K562 (cell line): Measurements from ENCODE around the gene TDG. TPM values are rescaled to one million over a fixed set of nuclear protein-coding genes. Genes with fewer than 3 reads are reported as not detected.
A peak's percentile ranks its signal among the peaks of the same experiment; 100 is the strongest.
"Not testable (repeated sequence)": the region's sequence is repeated elsewhere in the genome, so short reads cannot be mapped to it uniquely, and the experiment has no call there.

ENCODE experiments used
- ATAC-seq: fragments of 200-7000 bp; cut with Tn5 transposase; 3 replicates; pipeline ENCODE4 v1.9.1; 2020; ENCODE audit warnings: moderate library complexity
- BruUV-seq: library from RNA; stranded (reverse); fragments of 400-500 nt; replicated peaks from 2 replicates; lab custom pipeline; 2021; lab: Mats Ljungman, UMichigan
- CTCF ChIA-PET: fragments of 300-600 bp; formaldehyde crosslinking; extraction: SDS; loops from one replicate; lab custom pipeline; 2021; ENCODE audit warnings: low intra/inter-chr PET ratio; lab: Yijun Ruan, JAX
- POLR2A ChIA-PET: fragments of 300-600, 350-650 bp; sonication (Branson Sonifier 250); formaldehyde crosslinking; extraction: SDS; loops from one replicate; lab custom pipeline; 2021; ENCODE audit warnings: antibody characterized with exemption, inconsistent platforms; lab: Yijun Ruan, JAX
- DNase-seq, 4 experiments: peaks; one replicate each; pipeline versions ENCODE4 v3.0.0 to v3.0.0-alpha.2; 2011 to 2018; ENCODE audit warnings: low spot score in 3 of 4, mixed read lengths in 3 of 4; ENCODE audit errors: extremely low read depth in 1 of 4
- FAIRE-seq: peaks from 2 replicates; lab custom pipeline; 2011; peaks lifted over from hg19 to GRCh38; lab: Jason Lieb, UNC
- H2AFZ ChIP-seq: 2 replicates; pipeline ENCODE4 v1.6.0; 2011; ENCODE audit warnings: low read depth, low read length, control low read depth, inconsistent platforms
- H3K27ac ChIP-seq: fragments of 200-600 bp; 3 replicates; pipeline ENCODE4 v1.8.0; 2011; ENCODE audit warnings: low read depth, mild to moderate bottlenecking, control low read depth, inconsistent platforms, low read length, moderate library complexity, mixed read lengths; ENCODE audit errors: extremely low read depth
- H3K27me3 ChIP-seq, 2 experiments: fragments of 300-600 bp in 1 of 2; 2 replicates in 1 of 2; 3 replicates in 1 of 2; pipeline versions ENCODE4 v1.6.0 to v1.8.0; 2011; ENCODE audit warnings: inconsistent platforms in 2 of 2, low read length in 2 of 2, mild to moderate bottlenecking in 1 of 2, mixed read lengths in 1 of 2, moderate library complexity in 1 of 2; ENCODE audit not compliant: control insufficient read depth in 2 of 2, insufficient read depth in 2 of 2
- H3K36me3 ChIP-seq: fragments of 300-600 bp; 3 replicates; pipeline ENCODE4 v1.8.0; 2011; ENCODE audit warnings: mild to moderate bottlenecking, low read length, inconsistent platforms; ENCODE audit not compliant: control insufficient read depth, insufficient read depth
- H3K4me1 ChIP-seq, 2 experiments: fragments of 200-600 bp in 1 of 2; replicated peaks in 1 of 2; 2 replicates in 1 of 2; 3 replicates in 1 of 2; pipeline versions ENCODE4 v1.5.1 to v1.8.0; 2011; ENCODE audit warnings: inconsistent platforms in 2 of 2, low read length in 2 of 2, mild to moderate bottlenecking in 1 of 2, mixed read lengths in 1 of 2, moderate library complexity in 1 of 2; ENCODE audit not compliant: control insufficient read depth in 2 of 2, insufficient read depth in 2 of 2
- H3K4me2 ChIP-seq: 2 replicates; pipeline ENCODE4 v1.6.1; 2011; ENCODE audit warnings: low read length, control low read depth, inconsistent platforms, mixed read lengths; ENCODE audit not compliant: insufficient read depth
- H3K4me3 ChIP-seq: fragments of 200-600 bp; sonication (generic), shearing (Covaris generic); 2 replicates; pipeline ENCODE4 v1.5.1; 2016; ENCODE audit warnings: control low read depth, inconsistent platforms
- H3K79me2 ChIP-seq: fragments of 200-600 bp; 3 replicates; pipeline ENCODE4 v1.8.0; 2011; ENCODE audit warnings: low read length, inconsistent platforms; ENCODE audit not compliant: control insufficient read depth, insufficient read depth
- H3K9ac ChIP-seq, 2 experiments: 2 replicates each; pipeline versions ENCODE4 v1.6.0 to v1.6.1; 2011; ENCODE audit warnings: low read depth in 2 of 2, low read length in 2 of 2, control low read depth in 1 of 2, inconsistent platforms in 1 of 2, mild to moderate bottlenecking in 1 of 2, mixed read lengths in 1 of 2; ENCODE audit not compliant: insufficient read depth in 1 of 2
- H3K9me1 ChIP-seq: one replicate; pipeline ENCODE4 v1.6.0; 2011; ENCODE audit warnings: inconsistent platforms, mild to moderate bottlenecking, low read length, moderate library complexity; ENCODE audit not compliant: control insufficient read depth, insufficient read depth
- H3K9me3 ChIP-seq: replicated peaks from 2 replicates; pipeline ENCODE4 v1.5.1; 2011; ENCODE audit warnings: low read depth, low read length, inconsistent platforms; ENCODE audit not compliant: control insufficient read depth, insufficient read depth
- H4K20me1 ChIP-seq: replicated peaks from 2 replicates; pipeline ENCODE4 v1.6.1; 2011; ENCODE audit warnings: low read length, inconsistent platforms, mixed read lengths; ENCODE audit not compliant: control insufficient read depth, insufficient read depth
- ERF ChIP-seq: fragments of 450-650 bp; formaldehyde crosslinking; IDR thresholded peaks from 2 replicates; pipeline ENCODE4 v1.4.0; 2020; ENCODE audit warnings: mild to moderate bottlenecking, mixed read lengths
- ETV1 ChIP-seq: fragments of 450-650 bp; conservative IDR thresholded peaks from 2 replicates; pipeline ENCODE4 v1.6.1; 2016; ENCODE audit warnings: missing genetic modification characterization, control low read depth, low read depth, missing compliant biosample characterization
- HDAC1 ChIP-seq, 2 experiments: fragments of 450-650 bp; IDR thresholded peaks; 2 replicates each; pipeline ENCODE4 v1.6.1; 2016 to 2017; ENCODE audit warnings: inconsistent platforms in 1 of 2, mild to moderate bottlenecking in 1 of 2, moderate library complexity in 1 of 2
- MAFF ChIP-seq: IDR thresholded peaks from 2 replicates; pipeline ENCODE4 v1.6.1; 2012; ENCODE audit warnings: low read length, improper control_type of control experiment
- PCBP2 ChIP-seq: fragments of 200-400 bp; formaldehyde crosslinking; IDR thresholded peaks from 2 replicates; pipeline ENCODE4 v1.6.1; 2018; ENCODE audit warnings: low read length, low read depth, mild to moderate bottlenecking, moderate library complexity; ENCODE audit not compliant: poor library complexity, severe bottlenecking
- ZBTB1 ChIP-seq: sonication (generic); formaldehyde crosslinking; IDR thresholded peaks from 2 replicates; pipeline ENCODE4 v1.8.1; 2023; ENCODE audit warnings: missing genetic modification reagents, low read depth, mild to moderate bottlenecking, borderline replicate concordance
- ZNF512 ChIP-seq: IDR thresholded peaks from 2 replicates; pipeline ENCODE4 v1.6.1; 2016; ENCODE audit warnings: missing genetic modification characterization, missing compliant biosample characterization
- WGBS: fragments of 100-300 bp; shearing (Covaris generic); methylation state at CpG from one replicate; pipeline ENCODE4 v1.1.6; 2016; ENCODE audit warnings: low coverage, mixed read lengths; ENCODE audit not compliant: insufficient coverage; ENCODE audit errors: missing lambda C conversion rate; 5-methylcytosine and 5-hydroxymethylcytosine counted together
- in situ Hi-C: fragments of 300-500 bp; cut with MboI; formaldehyde crosslinking; loops from 4 replicates; pipeline ENCODE4 v1.15.0; 2018; ENCODE audit warnings: inconsistent platforms, mixed read lengths
- intact Hi-C: fragments of 100-400 bp; cut with micrococcal nuclease; formaldehyde crosslinking; loops from 2 replicates; pipeline ENCODE4 v1.14.2; 2022
- polyA plus RNA-seq, 8 experiments: library from polyadenylated mRNA; depleted of rRNA in 4 of 8; stranded (reverse) in 5 of 8; unstranded in 3 of 8; fragments of >200 nt; fragmentation: Nextera tagmentation in 2 of 8; fragmentation: Illumina TruSeq in 1 of 8; extraction: Ambion mirVana in 2 of 8; extraction: Trizol in 1 of 8; gene quantifications; 2 replicates each; pipeline versions ENCODE4 v1.2.1 to v1.2.3, GENCODE V29; 2011 to 2014; ENCODE audit warnings: inconsistent platforms in 1 of 8, missing spikeins in 1 of 8
- total RNA-seq, 7 experiments: library from RNA; depleted of rRNA in 6 of 7; stranded (reverse); fragments of >200 nt in 6 of 7; fragmentation: Illumina TruSeq in 2 of 7; extraction: Trizol in 2 of 7; gene quantifications; 2 replicates each; pipeline versions ENCODE4 v1.2.1 to v1.2.3, GENCODE V29; 2011 to 2021; ENCODE audit warnings: low replicate concordance in 1 of 7

TDG gene
- total and polyA plus RNA-seq, 9 of the 15 experiments (the other 6 are each of a cell fraction or from before 2014, with no cell fraction given), result 37.6 to 77.2 (median 64.0) TPM

GRCh38 chr12:104012331-104012730, 46.7 kb downstream of the TDG start (continued):
- TF ChIP-seq ETV1, result no peak
- TF ChIP-seq ERF (CRISPR knock-in tag), result no peak
- no peak for TF ChIP-seq MAFF
- TF ChIP-seq ZBTB1, result no peak
- no peak for TF ChIP-seq HDAC1 (IDR thresholded peaks at IDR 0.05)
- no peak for TF ChIP-seq PCBP2
- TF ChIP-seq, all 486 proteins: peak for 0

- ATAC-seq, H3K9ac ChIP-seq, H3K4me2 ChIP-seq, CTCF ChIA-PET, FAIRE-seq, DNase-seq, POLR2A ChIA-PET, H3K27ac ChIP-seq, H3K4me1 ChIP-seq, H2AFZ ChIP-seq, intact Hi-C loops, H3K79me2 ChIP-seq, H3K36me3 ChIP-seq, H3K4me3 ChIP-seq, BruUV-seq, H3K9me1 ChIP-seq, H4K20me1 ChIP-seq, in situ Hi-C loops, H3K9me3 ChIP-seq: not testable (repeated sequence)
- WGBS, result 0% methylated on average over 1 of the region's 1 CpG
- H3K27me3 ChIP-seq, result peaks cover 8 to 12% of the 10 kb centered on the region in 2 experiments; a peak in 4 of 5 replicates
- peak; percentile 90 for TF ChIP-seq ZNF512 (tag)
Measured at GRCh38 chr12:104021862-104022261, 56.2 kb downstream of the TDG start.
